ENCODE results near the gene ZNF445.

- TF ChIP-seq POLR2A (IDR thresholded peaks at IDR 0.05), result no peak
- no peak for TF ChIP-seq CTCF (IDR thresholded peaks at IDR 0.05)
- no peak for TF ChIP-seq EP300 (IDR thresholded peaks at IDR 0.05)
- no peak for TF ChIP-seq POLR2AphosphoS5 (IDR thresholded peaks at IDR 0.05)
Observed at GRCh38 chr3:44409640-44410410, 67.6 kb downstream of the ZNF445 start.
